ENCODE measurements around the gene PLXNA4. TPM values are rescaled to one million over a fixed set of nuclear protein-coding genes. Genes with fewer than 3 reads are reported as not detected.

The PLXNA4 gene
- total RNA-seq, 1 experiment from 2014 or later = not detected

- Histone ChIP-seq H3K27me3 (ENCODE audit: insufficient read depth, low read length) (peaks cover 71% of the 10 kb centered on the region), H3K9ac (ENCODE audit: low read length) (no peak overlapping the region), H3K36me3 (ENCODE audit: control insufficient read depth in 1 of 2, insufficient read depth in 2 of 2, low read length in 2 of 2) (no peaks in the 10 kb centered on the region), H3K9me2 (ENCODE audit: insufficient read depth) (no peaks in the 10 kb centered on the region), H3K79me2 (ENCODE audit: insufficient read depth, low read length) (no peaks in the 10 kb centered on the region), H3K4me1 (ENCODE audit: control insufficient read depth in 1 of 2, insufficient read depth in 2 of 2, low read length in 2 of 2) (no peaks in the 10 kb centered on the region), H3K9me3 (ENCODE audit: control insufficient read depth in 1 of 2, insufficient read depth in 1 of 2, low read depth in 1 of 2, low read length in 2 of 2) (no peaks in the 10 kb centered on the region), H3K27ac (ENCODE audit: low read depth, low read length) (no peak overlapping the region), H2AFZ (ENCODE audit: low read depth, low read length, poor library complexity, severe bottlenecking) (no peak overlapping the region), H3K4me2 (ENCODE audit: low read length) (no peak overlapping the region), H4K20me1 (ENCODE audit: insufficient read depth) (no peaks in the 10 kb centered on the region), H3K4me3 (replicated peaks in 1 of 2; ENCODE audit: low read depth in 1 of 2, low read length in 2 of 2) (no peak overlapping the region)
- ATAC-seq = no peak
- TF ChIP-seq EZH2 (IDR thresholded peaks at IDR 0.05) (no peak), CEBPB (IDR thresholded peaks at IDR 0.05; ENCODE audit: low read depth) (no peak), SP1 (IDR thresholded peaks at IDR 0.05; ENCODE audit: low read depth) (no peak), JUND (IDR thresholded peaks at IDR 0.05) (no peak), RAD21 (IDR thresholded peaks at IDR 0.05; ENCODE audit: low read depth) (no peak), ZFX (IDR thresholded peaks at IDR 0.05) (no peak), ATF3 (IDR thresholded peaks at IDR 0.05) (no peak), TCF7L2 (IDR thresholded peaks at IDR 0.05; ENCODE audit: borderline replicate concordance, extremely low read depth, insufficient read depth, insufficient read length) (no peak)
- POLR2A ChIA-PET = no interaction called here
- CTCF ChIA-PET = no interaction called here
- intact Hi-C loops (cut with micrococcal nuclease) = no loop called here
- RAD21 ChIA-PET (ENCODE audit: low non-redundant PET in 1 of 2, low total read pairs in 2 of 2, uncharacterized antibody in 2 of 2, unreplicated experiment in 2 of 2) = no interaction called here
- no peak for DNase-seq (ENCODE audit: low read depth, low spot score)
- no TSS peak for BruUV-seq (replicated peaks)
Measured at GRCh38 chr7:132469681-132470080, 106.6 kb downstream of the PLXNA4 start.

DNA sequence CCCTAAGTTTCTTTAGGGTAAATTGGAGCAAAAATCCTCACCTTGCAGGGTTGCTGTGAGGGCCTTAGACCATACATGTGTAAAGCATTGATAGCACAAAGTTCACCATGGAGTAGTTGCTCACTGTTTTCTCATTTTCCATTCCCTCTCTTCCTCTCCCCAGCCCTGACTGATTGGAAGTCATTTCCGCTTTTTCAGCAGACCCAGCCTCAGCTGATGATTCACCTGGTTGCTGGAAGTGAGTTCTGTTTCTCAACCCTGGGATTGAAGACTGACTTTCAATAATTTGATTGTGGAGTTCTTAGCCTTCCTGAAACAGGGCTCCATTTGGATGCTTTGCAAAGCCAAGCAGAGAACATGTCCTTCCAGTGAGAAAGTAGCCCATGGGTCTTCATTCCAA lies 107.0 kb downstream of the PLXNA4 start:
- Histone ChIP-seq H3K27ac (ENCODE audit: low read depth, low read length) (no peak overlapping the region), H3K4me1 (ENCODE audit: control insufficient read depth in 1 of 2, insufficient read depth in 2 of 2, low read length in 2 of 2) (no peaks in the 10 kb centered on the region), H3K4me3 (replicated peaks in 1 of 2; ENCODE audit: low read depth in 1 of 2, low read length in 2 of 2) (no peak overlapping the region), H3K36me3 (ENCODE audit: control insufficient read depth in 1 of 2, insufficient read depth in 2 of 2, low read length in 2 of 2) (no peaks in the 10 kb centered on the region), H3K9me3 (ENCODE audit: control insufficient read depth in 1 of 2, insufficient read depth in 1 of 2, low read depth in 1 of 2, low read length in 2 of 2) (no peaks in the 10 kb centered on the region), H3K9me2 (ENCODE audit: insufficient read depth) (no peaks in the 10 kb centered on the region), H3K4me2 (ENCODE audit: low read length) (no peak overlapping the region), H3K9ac (ENCODE audit: low read length) (no peak overlapping the region), H2AFZ (ENCODE audit: low read depth, low read length, poor library complexity, severe bottlenecking) (no peak overlapping the region), H4K20me1 (ENCODE audit: insufficient read depth) (no peaks in the 10 kb centered on the region), H3K27me3 (ENCODE audit: insufficient read depth, low read length) (peaks cover 71% of the 10 kb centered on the region), H3K79me2 (ENCODE audit: insufficient read depth, low read length) (no peaks in the 10 kb centered on the region)
- no peak for TF ChIP-seq TCF7L2 (IDR thresholded peaks at IDR 0.05; ENCODE audit: borderline replicate concordance, extremely low read depth, insufficient read depth, insufficient read length)
- no peak for TF ChIP-seq REST (IDR thresholded peaks at IDR 0.05; ENCODE audit: low read depth)
- TF ChIP-seq, protein P1, sequence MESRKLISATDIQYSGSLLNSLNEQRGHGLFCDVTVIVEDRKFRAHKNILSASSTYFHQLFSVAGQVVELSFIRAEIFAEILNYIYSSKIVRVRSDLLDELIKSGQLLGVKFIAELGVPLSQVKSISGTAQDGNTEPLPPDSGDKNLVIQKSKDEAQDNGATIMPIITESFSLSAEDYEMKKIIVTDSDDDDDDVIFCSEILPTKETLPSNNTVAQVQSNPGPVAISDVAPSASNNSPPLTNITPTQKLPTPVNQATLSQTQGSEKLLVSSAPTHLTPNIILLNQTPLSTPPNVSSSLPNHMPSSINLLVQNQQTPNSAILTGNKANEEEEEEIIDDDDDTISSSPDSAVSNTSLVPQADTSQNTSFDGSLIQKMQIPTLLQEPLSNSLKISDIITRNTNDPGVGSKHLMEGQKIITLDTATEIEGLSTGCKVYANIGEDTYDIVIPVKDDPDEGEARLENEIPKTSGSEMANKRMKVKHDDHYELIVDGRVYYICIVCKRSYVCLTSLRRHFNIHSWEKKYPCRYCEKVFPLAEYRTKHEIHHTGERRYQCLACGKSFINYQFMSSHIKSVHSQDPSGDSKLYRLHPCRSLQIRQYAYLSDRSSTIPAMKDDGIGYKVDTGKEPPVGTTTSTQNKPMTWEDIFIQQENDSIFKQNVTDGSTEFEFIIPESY (IDR thresholded peaks at IDR 0.05; ENCODE audit: extremely low read depth, insufficient replicate concordance, low read length) = no peak
- no peak for TF ChIP-seq POLR2A (IDR thresholded peaks at IDR 0.05; ENCODE audit: borderline replicate concordance, extremely low read depth, insufficient read depth, insufficient read length)
- intact Hi-C loops (cut with micrococcal nuclease) = no loop called here
- BruUV-seq (replicated peaks) = no TSS peak
- no peak for ATAC-seq
- no peak for DNase-seq (ENCODE audit: low read depth, low spot score)
- RAD21 ChIA-PET (ENCODE audit: low non-redundant PET in 1 of 2, low total read pairs in 2 of 2, uncharacterized antibody in 2 of 2, unreplicated experiment in 2 of 2) = no interaction called here
- POLR2A ChIA-PET = no interaction called here
- CTCF ChIA-PET = no interaction called here
